ENCODE measurements around the gene LACTB. TPM values are rescaled to one million over a fixed set of nuclear protein-coding genes. Genes with fewer than 3 reads are reported as not detected.

The LACTB gene
- polyA plus RNA-seq, 1 experiment = 51.1 TPM

- no peak for DNase-seq (ENCODE audit: low read depth, low spot score)
- no peak for TF ChIP-seq CTCF (IDR thresholded peaks at IDR 0.05; ENCODE audit: low read depth, low read length)
- Histone ChIP-seq H3K9me3 (ENCODE audit: control insufficient read depth, insufficient read depth, low read length) (peaks cover 10% of the 10 kb centered on the region; the same call in 1 of the 2 replicates), H3K27me3 (ENCODE audit: control insufficient read depth, insufficient read depth, low read length) (no peaks in the 10 kb centered on the region), H3K4me3 (ENCODE audit: low read depth, low read length) (no peak overlapping the region), H3K27ac (ENCODE audit: low read depth, low read length) (no peak overlapping the region)
- ChIA-PET POLR2A (interaction anchor here (0.6 kb wide), 2 partner anchors 21 to 57 kb away, joined by 3 read pairs; no protein-coding TSS in a partner anchor), CTCF (interaction anchor here (1.0 kb wide), 2 partner anchors 16 to 21 kb away, joined by 3 to 4 read pairs; no protein-coding TSS in a partner anchor)
Observed at GRCh38 chr15:63110428-63111026, 11.1 kb upstream of the LACTB start.

- no peak overlapping the region for H3K27ac ChIP-seq (ENCODE audit: low read depth, low read length)
- peaks cover 7% of the 10 kb centered on the region; the same call in 1 of the 2 replicates for H3K9me3 ChIP-seq (ENCODE audit: control insufficient read depth, insufficient read depth, low read length)
- no peaks in the 10 kb centered on the region for H3K27me3 ChIP-seq (ENCODE audit: control insufficient read depth, insufficient read depth, low read length)
- H3K4me3 ChIP-seq (ENCODE audit: low read depth, low read length) = no peak overlapping the region
- ChIA-PET CTCF (interaction anchor here (1.0 kb wide), 1 partner anchor 22 kb away, joined by 3 read pairs; no protein-coding TSS in a partner anchor), POLR2A (no interaction called here)
- no peak for DNase-seq (ENCODE audit: low read depth, low spot score)
- TF ChIP-seq CTCF (IDR thresholded peaks at IDR 0.05; ENCODE audit: low read depth, low read length) = no peak
Observed at GRCh38 chr15:63111481-63111880, 10.2 kb upstream of the LACTB start.

GRCh38 chr15:63112871-63113270 is 8.8 kb upstream of the LACTB start:
- Histone ChIP-seq H3K4me3 (ENCODE audit: low read depth, low read length) (no peak overlapping the region), H3K27me3 (ENCODE audit: control insufficient read depth, insufficient read depth, low read length) (no peaks in the 10 kb centered on the region), H3K9me3 (ENCODE audit: control insufficient read depth, insufficient read depth, low read length) (peaks cover 7% of the 10 kb centered on the region; the same call in 1 of the 2 replicates), H3K27ac (ENCODE audit: low read depth, low read length) (no peak overlapping the region)
- TF ChIP-seq CTCF (IDR thresholded peaks at IDR 0.05; ENCODE audit: low read depth, low read length) = no peak
- DNase-seq (ENCODE audit: low read depth, low spot score) = no peak
- CTCF ChIA-PET = no interaction called here
- POLR2A ChIA-PET = interaction anchor here (0.6 kb wide), 1 partner anchor 46 kb away, joined by 3 read pairs; no protein-coding TSS in a partner anchor

- TF ChIP-seq CTCF (IDR thresholded peaks at IDR 0.05; ENCODE audit: low read depth, low read length) = no peak
- no peak for DNase-seq (ENCODE audit: low read depth, low spot score)
- H3K9me3 ChIP-seq (ENCODE audit: control insufficient read depth, insufficient read depth, low read length) = peaks cover 8% of the 10 kb centered on the region; the same call in 1 of the 2 replicates
- H3K27me3 ChIP-seq (ENCODE audit: control insufficient read depth, insufficient read depth, low read length) = no peaks in the 10 kb centered on the region
- no peak overlapping the region for H3K4me3 ChIP-seq (ENCODE audit: low read depth, low read length)
- no peak overlapping the region for H3K27ac ChIP-seq (ENCODE audit: low read depth, low read length)
- CTCF ChIA-PET = no interaction called here
- POLR2A ChIA-PET = interaction anchor here (0.7 kb wide), 1 partner anchor 72 kb away, joined by 6 read pairs; no protein-coding TSS in a partner anchor
Observed at GRCh38 chr15:63114465-63114864, 7.2 kb upstream of the LACTB start.

GRCh38 chr15:63118854-63119253 is 2.8 kb upstream of the LACTB start:
- Histone ChIP-seq H3K27ac (ENCODE audit: low read depth, low read length) (no peak overlapping the region), H3K27me3 (ENCODE audit: control insufficient read depth, insufficient read depth, low read length) (no peaks in the 10 kb centered on the region), H3K9me3 (ENCODE audit: control insufficient read depth, insufficient read depth, low read length) (peaks cover 6% of the 10 kb centered on the region; the same call in 1 of the 2 replicates), H3K4me3 (ENCODE audit: low read depth, low read length) (no peak overlapping the region)
- ChIA-PET CTCF (no interaction called here), POLR2A (interaction anchor here (0.6 kb wide), 1 partner anchor 15 kb away, joined by 3 read pairs; no protein-coding TSS in a partner anchor)
- no peak for DNase-seq (ENCODE audit: low read depth, low spot score)
- no peak for TF ChIP-seq CTCF (IDR thresholded peaks at IDR 0.05; ENCODE audit: low read depth, low read length)

Data from AG04450 (cell line).